Right lobe of liver (tissue), 4 donors: Measurements from ENCODE around the gene SLC6A20.

Source experiments
- POLR2A ChIP-seq: fragments of 450-650 bp; IDR thresholded peaks from one replicate; pipeline ENCODE4 v1.6.1; 2017; ENCODE audit warnings: antibody characterized with exemption, mild to moderate bottlenecking
- TF ChIP-seq, protein P1 (sequence below), 4 donors: fragments of 200-600 bp in 3 of 4; fragments of 450-650 bp in 1 of 4; IDR thresholded peaks; one replicate each; pipeline versions ENCODE4 v1.5.1 to v1.8.0; 2016 to 2022; ENCODE audit warnings: antibody characterized with exemption in 4 of 4, mild to moderate bottlenecking in 2 of 4
- donor health status: DM: no; HTN: no; CAD: no.
- donor health status: DM: no; HTN: no; CAD: no.
- donor health status: DM: no; HTN: yes; CAD: no.

GRCh38 chr3:45759851-45760250, 36.5 kb downstream of the SLC6A20 start:
- TF ChIP-seq, protein P1, sequence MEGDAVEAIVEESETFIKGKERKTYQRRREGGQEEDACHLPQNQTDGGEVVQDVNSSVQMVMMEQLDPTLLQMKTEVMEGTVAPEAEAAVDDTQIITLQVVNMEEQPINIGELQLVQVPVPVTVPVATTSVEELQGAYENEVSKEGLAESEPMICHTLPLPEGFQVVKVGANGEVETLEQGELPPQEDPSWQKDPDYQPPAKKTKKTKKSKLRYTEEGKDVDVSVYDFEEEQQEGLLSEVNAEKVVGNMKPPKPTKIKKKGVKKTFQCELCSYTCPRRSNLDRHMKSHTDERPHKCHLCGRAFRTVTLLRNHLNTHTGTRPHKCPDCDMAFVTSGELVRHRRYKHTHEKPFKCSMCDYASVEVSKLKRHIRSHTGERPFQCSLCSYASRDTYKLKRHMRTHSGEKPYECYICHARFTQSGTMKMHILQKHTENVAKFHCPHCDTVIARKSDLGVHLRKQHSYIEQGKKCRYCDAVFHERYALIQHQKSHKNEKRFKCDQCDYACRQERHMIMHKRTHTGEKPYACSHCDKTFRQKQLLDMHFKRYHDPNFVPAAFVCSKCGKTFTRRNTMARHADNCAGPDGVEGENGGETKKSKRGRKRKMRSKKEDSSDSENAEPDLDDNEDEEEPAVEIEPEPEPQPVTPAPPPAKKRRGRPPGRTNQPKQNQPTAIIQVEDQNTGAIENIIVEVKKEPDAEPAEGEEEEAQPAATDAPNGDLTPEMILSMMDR (IDR thresholded peaks at IDR 0.05), result no peak
- TF ChIP-seq POLR2A, result no peak
